PFSK-1 (cell line): ENCODE data around the gene DDAH1.

Experiments
- FOXP2 ChIP-seq: optimal IDR thresholded peaks from 2 replicates; pipeline ENCODE3; 2011; ENCODE audit warnings: borderline replicate concordance, control low read depth, inconsistent platforms; ENCODE audit not compliant: insufficient read depth; ENCODE audit errors: extremely low read length, extremely low read depth
- POLR2AphosphoS5 ChIP-seq: IDR thresholded peaks from 2 replicates; pipeline ENCODE4 v1.6.1; 2012; ENCODE audit warnings: low read depth, mild to moderate bottlenecking, control low read depth, low read length, moderate library complexity
- REST ChIP-seq, 2 experiments: IDR thresholded peaks; 2 replicates each; pipeline versions ENCODE4 v1.6.1 to v1.8.0; 2011 to 2012; ENCODE audit warnings: low read depth in 2 of 2, low read length in 2 of 2, control low read depth in 1 of 2, inconsistent platforms in 1 of 2, mild to moderate bottlenecking in 1 of 2, moderate library complexity in 1 of 2; ENCODE audit not compliant: insufficient read depth in 1 of 2
- SIN3A ChIP-seq: IDR thresholded peaks from 2 replicates; pipeline ENCODE4 v1.6.1; 2012; ENCODE audit warnings: mild to moderate bottlenecking, low read length, moderate library complexity, borderline replicate concordance; ENCODE audit not compliant: insufficient read depth
- TAF1 ChIP-seq: IDR thresholded peaks from 2 replicates; pipeline ENCODE4 v1.6.1; 2012; ENCODE audit warnings: low read length, control low read depth, borderline replicate concordance; ENCODE audit not compliant: insufficient read depth

DDAH1 gene

DNA sequence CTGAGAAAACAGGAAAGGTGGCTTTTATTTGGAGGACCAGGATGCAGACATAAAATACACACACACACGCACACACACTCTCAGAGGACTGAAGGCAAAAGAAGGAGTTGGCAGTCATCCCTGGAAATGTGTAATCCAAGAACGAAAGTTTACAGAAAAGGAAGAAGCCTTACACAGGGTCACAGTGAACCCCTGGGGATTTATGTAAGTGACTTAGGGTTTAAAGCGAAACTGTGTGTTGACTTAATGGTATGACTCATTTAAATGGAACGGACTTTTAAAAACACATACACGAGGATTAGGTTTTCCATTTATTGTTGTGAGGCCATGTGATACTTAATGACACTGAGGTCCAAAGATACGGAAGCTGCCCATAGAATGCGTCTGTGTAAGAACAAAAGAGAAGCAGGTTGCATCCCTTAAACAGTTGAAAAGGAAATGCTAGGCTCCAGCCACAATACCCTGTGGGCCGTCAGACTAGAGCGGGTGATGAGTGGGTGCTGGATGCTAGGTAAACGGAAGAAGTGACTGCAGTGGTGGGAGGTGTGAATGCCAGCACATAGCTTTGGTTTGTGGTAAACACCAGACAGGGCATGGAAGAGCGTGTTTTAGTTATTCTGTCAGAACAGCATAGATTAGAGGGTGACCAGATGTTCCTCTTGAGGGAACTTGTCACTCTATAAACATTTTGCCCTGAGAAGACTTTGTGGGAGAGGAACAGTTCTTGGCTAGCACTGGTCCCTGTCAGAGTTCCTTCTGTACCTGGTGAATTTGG lies 166.9 kb downstream of the DDAH1 start:
- TF ChIP-seq FOXP2 (peak; percentile 30), POLR2AphosphoS5 (0 out of 2 replicates have a peak, but pooled peaks have one; percentile 26), REST (IDR thresholded peaks at IDR 0.05; ENCODE audit: insufficient read depth in 1 of 2, low read depth in 2 of 2, low read length in 2 of 2) (0 out of 4 replicates have a peak, but pooled peaks of 1 of the 2 experiments have one; percentile 11), SIN3A (peak; percentile 81; the same call in 1 of the 2 replicates), TAF1 (no peak)

- TF ChIP-seq FOXP2 (no peak), POLR2AphosphoS5 (no peak), SIN3A (no peak), REST (IDR thresholded peaks at IDR 0.05; ENCODE audit: insufficient read depth in 1 of 2, low read depth in 2 of 2, low read length in 2 of 2) (no peak), TAF1 (no peak)
These were observed 167.5 kb downstream of the DDAH1 start for GRCh38 chr1:85297538-85297854.

- TF ChIP-seq FOXP2 (no peak), REST (IDR thresholded peaks at IDR 0.05; ENCODE audit: insufficient read depth in 1 of 2, low read depth in 2 of 2, low read length in 2 of 2) (no peak), SIN3A (no peak), POLR2AphosphoS5 (no peak)
These were observed 168.0 kb downstream of the DDAH1 start for GRCh38 chr1:85296980-85297379.

- TF ChIP-seq REST (IDR thresholded peaks at IDR 0.05; ENCODE audit: insufficient read depth in 1 of 2, low read depth in 2 of 2, low read length in 2 of 2): no peak
These were observed 169.3 kb downstream of the DDAH1 start for GRCh38 chr1:85295654-85296053.

GRCh38 chr1:85295006-85295431 lies 169.9 kb downstream of the DDAH1 start:
- TF ChIP-seq TAF1: no peak
- no peak for TF ChIP-seq REST (IDR thresholded peaks at IDR 0.05; ENCODE audit: insufficient read depth in 1 of 2, low read depth in 2 of 2, low read length in 2 of 2)
- no peak for TF ChIP-seq POLR2AphosphoS5
- no peak for TF ChIP-seq FOXP2
- no peak for TF ChIP-seq SIN3A
